Activated CD4-positive, alpha-beta T cell treated with anti-CD3 and anti-CD28 coated beads, Interleukin-2, Interleukin-6, amounts not matched to agents 100 ng/mL and 50 ng/mL, durations not matched to agents 16 hours and 8 hours (primary cell): ENCODE results near the gene OR6Y1.

Source experiments
- DNase-seq: peaks from one replicate; pipeline ENCODE4 v3.0.0-alpha.2; 2020

OR6Y1 gene

DNA sequence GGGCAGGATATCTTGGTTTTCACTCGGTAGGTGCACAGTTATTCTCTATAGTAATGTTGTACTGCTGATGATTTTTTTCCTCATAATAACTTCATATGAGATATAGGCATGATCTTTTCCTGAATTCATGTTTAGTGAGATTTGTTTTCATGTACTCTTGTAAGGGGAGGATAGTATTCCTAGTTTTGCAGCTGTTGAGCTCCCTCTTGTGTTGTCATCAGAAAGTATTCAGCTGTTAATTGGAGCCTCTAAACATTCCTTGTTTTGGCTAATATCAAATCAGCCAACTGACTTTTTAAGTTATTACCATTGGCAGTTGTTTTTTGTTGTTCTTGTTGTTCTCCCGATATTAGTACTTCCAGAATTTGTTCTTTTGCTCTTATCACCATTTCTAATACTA is 57.8 kb downstream of the OR6Y1 start:
- no peak for DNase-seq

DNA sequence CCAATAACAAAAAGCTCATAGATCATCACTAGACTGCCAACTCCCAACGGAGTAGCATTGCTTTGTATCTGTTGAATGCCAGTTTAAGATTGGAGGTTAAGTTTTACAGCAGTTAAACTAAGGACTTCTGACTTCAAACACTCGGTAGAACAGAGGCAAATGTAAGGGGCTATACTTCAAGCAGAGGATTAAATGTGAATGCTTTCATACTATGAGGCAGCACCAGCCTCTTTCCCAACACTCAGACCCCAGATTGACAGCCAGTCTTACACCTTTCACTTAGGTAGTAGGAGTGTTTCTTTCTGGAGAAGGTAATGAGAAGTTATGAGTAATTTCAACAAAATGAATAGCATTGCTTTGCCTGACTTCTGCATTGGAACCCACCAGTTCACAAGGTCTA is 59.4 kb downstream of the OR6Y1 start:
- DNase-seq, result no peak
